Smooth muscle cell of the brain vasculature (primary cell): Measurements from ENCODE around the gene CLDN9.
A peak's percentile ranks its signal among the peaks of the same experiment; 100 is the strongest.
"Not testable (repeated sequence)": the region's sequence is repeated elsewhere in the genome, so short reads cannot be mapped to it uniquely, and the experiment has no call there.

Experiments used
- DNase-seq: peaks from one replicate; pipeline ENCODE4 v3.0.0-alpha.2; 2012; ENCODE audit warnings: low read depth, low spot score

Gene CLDN9

DNA sequence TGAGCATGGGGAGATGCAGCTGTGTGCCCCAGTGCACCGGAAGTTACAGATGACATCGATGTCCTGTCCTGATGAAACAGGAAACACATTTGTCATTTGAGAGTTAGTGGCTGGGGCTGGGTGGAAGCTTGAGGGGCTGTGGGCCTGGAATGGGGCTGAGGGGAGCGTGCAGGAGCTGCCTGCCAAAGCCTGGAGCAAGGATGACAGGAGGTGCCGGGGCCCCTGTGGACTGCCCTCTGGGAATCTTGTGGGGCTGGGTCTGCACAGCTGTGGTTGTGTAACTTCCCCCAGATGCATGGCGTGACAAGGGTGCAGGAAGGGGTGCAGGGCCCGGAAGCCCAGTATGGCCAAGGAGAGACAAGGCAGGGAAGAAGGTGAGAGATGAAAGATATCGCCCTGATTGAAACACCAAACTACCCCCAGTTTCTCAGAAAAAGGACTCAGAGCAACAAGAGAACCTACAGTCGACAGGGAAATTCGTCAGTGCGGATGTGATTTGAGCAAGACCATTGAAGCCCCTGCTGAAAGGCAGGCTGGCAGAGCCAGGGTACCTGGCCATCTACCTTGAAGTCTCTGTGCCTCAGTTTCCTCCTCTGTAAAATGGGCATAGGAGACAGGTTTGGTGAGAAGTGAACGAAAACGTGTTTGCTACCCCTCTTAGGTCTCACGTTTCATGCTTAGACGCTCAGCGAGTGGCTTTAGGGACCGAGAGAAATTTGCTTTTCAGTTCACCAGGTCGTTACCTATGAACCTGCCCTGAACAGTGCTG, 42.4 kb downstream of the CLDN9 start:
- no peak for DNase-seq

DNA sequence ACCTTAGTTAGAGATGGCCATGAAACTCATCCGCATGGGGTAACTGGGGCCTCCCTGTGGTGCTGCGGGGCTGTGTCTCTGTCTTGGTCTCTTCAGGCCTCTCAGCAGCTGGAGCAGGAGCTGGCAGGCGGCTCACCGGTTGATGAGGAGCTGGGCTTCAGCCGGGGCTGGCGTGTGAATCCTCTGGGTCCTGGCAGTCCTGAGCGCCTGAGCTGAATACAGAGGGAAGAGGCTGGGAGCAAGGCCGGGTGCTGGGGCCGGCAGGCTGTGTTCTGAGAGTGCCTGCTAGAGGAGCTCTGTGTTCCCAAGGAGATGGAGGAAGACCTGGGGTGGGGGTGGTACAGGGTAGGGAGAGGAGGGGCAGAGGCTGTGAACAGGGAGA, 43.0 kb downstream of the CLDN9 start:
- not testable (repeated sequence) for DNase-seq

DNA sequence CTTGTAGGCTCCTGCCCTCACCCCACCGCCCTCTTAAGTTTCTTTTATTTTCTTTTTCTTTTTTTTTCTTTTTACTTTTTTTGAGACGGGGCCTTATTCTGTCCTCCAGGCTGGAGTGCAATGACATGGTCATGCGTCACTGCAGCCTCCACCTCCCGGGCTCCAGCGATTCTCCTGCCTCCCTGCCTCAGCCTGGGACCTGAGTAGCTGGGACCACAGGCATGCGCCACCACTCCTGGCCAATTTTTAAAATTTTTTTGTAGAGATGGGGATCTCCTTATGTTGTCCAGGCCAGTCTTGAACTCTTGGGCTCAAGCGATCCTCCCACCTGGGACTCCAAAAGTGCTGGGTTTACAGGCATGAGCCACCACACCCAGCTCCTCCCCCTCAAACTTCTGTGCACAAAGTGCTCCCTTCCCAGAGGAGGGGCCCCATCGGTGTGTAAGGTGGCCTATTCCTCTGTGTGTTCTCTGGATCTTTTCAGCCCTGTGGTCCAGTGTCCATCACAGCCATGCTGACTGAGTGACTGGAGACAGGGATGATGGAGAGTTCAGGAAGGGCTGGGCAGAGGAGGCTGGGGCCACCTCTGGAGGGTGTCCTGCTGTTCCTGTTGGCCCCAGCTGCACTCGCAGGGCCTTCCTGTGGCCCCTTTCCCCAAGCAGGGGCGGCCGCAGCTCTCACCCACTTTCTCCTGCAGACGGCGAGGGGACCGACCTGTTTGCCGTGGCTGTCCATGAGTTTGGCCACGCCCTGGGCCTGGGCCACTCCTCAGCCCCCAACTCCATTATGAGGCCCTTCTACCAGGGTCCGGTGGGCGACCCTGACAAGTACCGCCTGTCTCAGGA, 43.8 kb downstream of the CLDN9 start:
- no peak for DNase-seq

DNA sequence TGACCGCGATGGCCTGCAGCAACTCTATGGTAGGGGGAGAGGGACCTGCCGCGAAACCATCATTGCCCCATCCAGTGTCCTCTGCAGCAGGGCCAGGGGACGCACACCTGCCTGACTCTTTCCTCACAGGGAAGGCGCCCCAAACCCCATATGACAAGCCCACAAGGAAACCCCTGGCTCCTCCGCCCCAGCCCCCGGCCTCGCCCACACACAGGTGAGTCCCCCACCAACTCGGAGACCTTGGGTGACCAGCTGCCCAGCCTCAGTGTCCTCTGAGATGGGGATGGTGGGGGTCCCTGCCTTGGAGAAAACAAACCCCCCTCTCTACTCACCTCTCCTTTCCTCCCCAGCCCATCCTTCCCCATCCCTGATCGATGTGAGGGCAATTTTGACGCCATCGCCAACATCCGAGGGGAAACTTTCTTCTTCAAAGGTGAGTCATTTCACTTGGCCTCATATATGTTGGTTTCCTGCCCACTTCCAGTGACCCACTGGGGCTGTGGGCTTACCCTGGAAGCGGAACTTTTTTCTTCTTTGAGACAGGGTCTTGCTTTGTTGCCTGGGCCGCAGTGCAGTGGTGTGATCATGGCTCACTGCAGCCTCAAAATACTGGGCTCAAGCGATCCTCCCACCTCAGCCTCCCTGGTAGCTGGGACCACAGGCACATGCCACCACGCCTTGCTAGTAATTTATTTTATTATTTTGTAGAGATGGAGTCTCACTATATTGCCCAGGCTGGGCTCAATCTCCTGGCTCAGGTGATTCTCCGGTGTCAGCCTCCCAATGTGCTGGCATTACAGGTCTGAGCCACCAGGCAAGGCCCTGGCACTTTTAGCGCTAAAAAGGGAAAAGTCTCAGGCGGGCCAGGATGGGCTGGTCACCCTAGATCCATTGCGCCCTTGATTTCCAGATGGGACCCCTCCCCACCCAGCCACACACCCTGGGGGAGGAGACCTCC, 44.7 kb downstream of the CLDN9 start:
- no peak for DNase-seq

DNA sequence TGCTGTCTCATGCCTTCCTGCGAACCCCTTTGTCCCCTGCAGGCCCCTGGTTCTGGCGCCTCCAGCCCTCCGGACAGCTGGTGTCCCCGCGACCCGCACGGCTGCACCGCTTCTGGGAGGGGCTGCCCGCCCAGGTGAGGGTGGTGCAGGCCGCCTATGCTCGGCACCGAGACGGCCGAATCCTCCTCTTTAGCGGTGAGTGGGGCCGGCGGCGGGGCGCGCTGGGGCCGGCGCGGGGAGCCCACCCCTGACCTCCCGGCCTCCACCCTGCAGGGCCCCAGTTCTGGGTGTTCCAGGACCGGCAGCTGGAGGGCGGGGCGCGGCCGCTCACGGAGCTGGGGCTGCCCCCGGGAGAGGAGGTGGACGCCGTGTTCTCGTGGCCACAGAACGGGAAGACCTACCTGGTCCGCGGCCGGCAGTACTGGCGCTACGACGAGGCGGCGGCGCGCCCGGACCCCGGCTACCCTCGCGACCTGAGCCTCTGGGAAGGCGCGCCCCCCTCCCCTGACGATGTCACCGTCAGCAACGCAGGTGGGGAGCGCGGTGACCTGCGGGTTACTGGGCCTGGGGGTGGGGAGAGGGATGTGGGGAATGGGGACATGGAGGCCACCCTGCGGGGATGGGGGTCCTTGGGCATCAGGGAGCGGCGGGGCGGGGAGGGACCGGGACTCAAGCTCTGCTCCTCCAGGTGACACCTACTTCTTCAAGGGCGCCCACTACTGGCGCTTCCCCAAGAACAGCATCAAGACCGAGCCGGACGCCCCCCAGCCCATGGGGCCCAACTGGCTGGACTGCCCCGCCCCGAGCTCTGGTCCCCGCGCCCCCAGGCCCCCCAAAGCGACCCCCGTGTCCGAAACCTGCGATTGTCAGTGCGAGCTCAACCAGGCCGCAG, 45.7 kb downstream of the CLDN9 start:
- DNase-seq, result no peak

DNA sequence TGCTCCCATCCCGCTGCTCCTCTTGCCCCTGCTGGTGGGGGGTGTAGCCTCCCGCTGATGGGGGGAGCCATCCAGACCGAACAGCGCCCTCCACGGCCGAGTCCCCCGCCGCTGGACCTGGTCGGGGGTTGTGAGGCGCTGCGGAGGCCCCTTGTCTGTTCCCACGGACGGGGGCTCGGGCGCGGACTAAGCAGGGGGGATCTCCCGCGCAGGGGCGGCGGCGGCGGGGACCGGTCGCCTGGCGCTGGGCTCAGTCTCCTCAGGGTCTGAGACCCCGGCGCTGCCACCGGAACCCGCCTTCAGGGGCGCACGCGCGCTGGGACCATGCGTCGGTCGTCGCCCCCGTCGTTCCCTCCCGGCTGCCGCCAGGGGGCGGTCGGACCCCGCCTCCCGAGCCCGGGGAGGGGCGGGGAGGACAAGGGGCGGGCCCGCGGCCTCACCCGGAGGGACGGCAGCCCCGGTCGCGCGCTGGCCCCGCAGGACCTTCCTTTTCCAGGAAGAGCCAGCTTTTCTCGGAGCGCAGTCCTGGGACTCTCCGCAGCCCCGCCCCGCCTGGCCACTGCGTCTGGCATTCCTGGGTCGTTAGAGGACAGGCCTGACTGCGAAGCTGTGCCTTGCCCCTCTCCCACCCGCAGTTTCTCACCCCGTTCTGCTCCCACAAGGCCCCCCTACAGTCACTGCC, 46.5 kb downstream of the CLDN9 start:
- peak; percentile 49 for DNase-seq

DNA sequence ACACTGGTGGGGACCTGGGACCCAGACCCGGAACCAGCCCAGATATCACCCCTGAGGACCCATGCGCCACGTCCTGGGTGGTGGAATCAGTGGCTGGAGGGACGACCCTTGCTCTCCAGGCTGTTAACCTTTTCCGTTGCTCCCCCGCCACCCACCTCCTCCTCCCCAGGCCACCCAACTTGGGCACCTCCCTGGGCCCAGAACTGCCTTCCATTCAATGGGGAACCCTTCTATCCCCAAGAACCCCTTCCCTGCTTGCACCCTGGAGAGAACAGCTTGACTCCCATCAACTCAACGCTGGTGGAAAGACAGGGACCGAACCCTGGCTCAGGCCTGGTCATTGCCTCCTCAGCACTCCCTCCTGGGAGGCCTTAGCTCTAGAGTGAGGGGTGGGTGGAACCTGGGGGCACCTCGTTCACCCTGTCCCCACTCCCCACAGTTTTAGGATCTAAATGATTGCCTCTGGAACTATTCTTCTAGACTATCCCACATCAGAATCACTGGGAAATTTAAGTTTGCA, 47.1 kb downstream of the CLDN9 start:
- DNase-seq, result no peak

DNA sequence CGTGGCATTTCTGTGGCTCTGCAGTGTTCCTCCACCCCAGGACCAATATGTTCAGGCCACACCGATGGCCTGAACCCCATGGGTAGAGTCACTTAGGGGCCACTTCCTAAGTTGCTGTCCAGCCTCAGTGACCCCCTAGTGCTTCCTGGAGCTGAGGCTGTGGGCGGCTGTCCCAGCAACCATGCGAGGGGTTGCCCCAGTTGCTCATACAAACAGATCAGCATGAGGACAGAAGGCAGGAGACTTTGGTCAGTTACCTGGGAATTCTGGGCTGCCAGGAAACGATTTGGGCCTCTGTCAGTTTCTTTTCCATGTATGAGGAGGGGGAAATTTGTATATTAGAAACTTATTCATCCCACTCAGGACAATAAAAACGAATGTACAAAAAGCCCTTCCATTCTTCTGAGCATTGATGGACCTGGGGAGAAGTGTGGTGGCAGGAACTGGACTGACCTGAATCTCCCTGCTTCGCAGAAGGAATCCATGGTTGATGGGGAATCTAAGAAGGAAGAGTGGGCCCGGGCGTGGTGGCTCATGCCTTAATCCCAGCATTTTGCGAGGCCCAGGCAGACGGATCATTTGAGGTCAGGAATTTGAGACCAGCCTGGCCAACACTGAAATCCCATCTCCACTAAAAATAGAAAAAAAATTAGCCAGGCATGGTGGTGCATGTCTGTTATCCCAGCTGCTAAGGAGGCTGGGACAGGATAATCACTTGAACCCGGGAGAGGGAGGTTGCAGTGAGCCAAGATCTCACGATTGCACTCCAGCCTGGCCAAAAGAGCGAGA, 47.8 kb downstream of the CLDN9 start:
- no peak for DNase-seq

DNA sequence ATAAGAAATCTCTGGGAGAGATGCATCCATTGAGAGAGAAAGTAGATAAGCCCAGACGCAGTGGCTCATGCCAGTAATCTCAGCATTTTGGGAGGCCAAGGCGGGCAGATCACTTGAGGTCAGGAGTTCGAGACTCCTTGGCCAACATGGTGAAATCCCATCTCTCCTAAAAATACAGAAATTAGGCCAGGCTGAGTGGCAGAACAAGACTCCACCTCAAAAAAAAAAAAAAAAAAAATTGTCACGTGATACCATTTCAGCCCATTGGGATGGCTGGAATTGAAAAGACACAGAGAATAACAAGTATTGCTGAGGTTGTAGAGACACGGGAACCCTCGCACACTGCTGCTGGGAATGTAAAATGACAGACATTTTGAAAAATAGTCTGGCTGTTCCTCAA, 49.8 kb downstream of the CLDN9 start:
- DNase-seq, result no peak

DNA sequence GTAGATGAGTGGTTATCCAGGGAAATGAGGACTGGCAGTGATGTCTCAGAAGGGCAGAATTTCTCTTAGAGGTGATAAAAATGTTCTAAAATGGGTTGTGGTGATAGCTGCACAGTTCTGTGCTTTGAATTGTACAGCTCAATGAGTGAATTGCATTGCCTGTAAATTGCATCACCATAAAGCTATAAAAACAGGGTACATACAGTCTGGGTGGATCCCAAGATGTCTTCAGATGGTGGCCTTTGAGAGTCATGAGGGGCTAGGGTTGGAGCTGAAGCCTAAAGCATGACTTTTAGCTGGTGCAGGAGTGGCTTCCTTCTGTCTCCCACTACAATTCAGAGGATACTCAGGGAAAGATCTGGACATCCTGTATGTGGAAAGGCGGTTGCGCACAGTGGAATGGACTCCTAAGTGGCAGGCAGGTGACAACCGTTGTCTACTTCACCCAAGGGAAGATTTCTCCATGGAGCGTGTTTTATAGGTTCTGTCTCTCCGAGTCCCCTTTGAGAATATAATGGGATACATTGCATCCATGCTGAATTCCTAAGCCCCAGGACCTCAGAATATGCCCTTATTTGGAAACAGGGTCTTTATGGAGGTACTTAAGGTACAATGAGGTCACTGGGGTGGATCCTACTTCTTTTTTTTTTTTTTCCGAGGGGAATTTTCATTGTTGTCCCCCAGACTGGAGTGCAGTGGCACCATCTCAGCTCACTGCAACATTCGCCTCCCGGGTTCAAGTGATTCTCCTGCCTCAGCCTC, 51.1 kb downstream of the CLDN9 start:
- DNase-seq, result no peak
